ENCODE data around the gene PHLDB1.
A peak's percentile ranks its signal among the peaks of the same experiment; 100 is the strongest.
"Not testable (repeated sequence)": the region's sequence is repeated elsewhere in the genome, so short reads cannot be mapped to it uniquely, and the experiment has no call there.

Gene PHLDB1

DNA sequence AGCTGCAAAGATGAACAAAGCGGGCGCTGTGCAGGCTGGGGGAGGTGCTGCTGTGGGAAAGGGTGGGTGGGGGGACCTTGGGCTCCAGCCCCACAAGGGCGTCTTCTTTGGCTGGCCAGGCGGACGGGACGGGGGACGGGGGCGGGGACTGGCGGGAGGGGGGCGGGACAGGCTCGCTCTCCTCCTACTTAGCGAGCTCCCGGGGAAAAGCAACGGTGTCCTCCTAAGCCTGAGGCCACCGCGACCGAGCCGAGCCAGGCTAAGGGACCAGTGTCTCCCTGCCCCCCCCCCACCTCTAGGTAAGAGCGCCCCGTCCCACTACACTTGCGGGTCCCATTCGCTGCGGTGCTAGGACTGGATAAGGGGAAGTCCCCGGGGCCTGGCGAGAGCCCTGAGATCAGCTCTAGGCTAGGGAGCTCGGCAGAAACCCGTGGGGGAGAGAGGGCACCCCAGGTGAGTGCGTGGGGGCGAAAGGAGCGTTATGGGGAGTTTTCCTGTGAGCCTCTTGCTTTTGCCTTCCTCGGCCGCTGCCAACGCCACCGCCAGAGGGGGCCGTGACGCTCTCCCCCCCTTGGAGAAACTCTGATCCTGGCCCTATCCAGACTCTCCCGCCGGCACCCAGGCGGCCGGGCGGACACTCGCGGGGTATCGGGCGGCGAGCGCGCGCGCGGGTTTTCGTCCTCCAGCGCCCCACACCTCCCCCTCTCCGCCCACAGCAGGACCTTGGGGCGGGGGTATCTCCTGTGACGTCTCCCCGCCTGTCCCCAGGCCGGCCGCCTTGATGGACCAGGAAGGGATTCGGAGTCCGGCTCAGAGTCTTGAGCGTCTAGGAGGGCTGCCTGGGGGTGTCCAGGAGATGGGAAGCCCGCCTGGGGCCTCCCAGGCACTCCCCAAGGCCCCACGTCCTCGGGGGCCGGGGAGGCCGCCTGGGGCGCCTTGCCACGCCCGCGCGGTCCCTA is at the start of gene PHLDB1:
PHLDB1 (plus strand) TSS at position 215 of the 959 bp plus-strand sequence. CDS start 6,222 bp downstream, outside the sequence.
- DNase-seq (ENCODE audit: low spot score) = peak; percentile 84

DNA sequence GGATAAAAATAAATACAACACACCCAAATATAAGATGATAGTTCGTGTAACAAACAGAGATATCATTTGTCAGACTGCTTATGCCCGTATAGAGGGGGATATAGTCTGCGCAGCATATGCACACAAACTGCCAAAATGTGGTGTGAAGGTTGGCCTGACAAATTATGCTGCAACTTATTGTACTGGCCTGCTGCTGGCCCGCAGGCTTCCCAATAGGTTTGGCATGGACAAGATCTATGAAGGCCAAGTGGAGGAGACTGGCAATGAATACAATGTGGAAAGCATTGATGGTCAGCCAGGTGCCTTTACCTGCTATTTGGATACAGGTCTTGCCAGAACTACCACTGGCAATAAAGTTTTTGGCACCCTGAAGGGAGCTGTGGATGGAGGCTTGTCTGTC is 46.6 kb upstream of the PHLDB1 start:
- DNase-seq (ENCODE audit: low spot score) = no peak

DNA sequence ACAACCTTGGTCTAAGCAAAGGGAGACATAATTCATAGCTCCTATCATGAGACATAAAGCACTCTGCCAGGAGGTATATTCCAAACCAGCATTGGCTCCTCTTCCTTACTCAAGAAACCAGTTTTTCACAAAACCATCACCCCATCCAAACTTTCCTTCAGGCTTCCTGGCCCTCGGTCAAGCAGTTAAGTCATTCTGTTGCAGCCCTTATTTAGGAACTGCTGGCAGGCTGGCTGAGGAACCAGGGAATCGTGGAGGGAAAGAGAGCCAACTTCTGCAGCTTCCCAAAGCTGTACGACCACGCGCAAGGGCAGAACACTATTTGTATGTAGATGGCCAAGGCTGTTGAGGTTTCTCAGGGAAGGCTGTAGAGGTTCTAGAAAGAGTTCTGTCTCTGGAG is 42.4 kb upstream of the PHLDB1 start:
- no peak for DNase-seq (ENCODE audit: low spot score)

DNA sequence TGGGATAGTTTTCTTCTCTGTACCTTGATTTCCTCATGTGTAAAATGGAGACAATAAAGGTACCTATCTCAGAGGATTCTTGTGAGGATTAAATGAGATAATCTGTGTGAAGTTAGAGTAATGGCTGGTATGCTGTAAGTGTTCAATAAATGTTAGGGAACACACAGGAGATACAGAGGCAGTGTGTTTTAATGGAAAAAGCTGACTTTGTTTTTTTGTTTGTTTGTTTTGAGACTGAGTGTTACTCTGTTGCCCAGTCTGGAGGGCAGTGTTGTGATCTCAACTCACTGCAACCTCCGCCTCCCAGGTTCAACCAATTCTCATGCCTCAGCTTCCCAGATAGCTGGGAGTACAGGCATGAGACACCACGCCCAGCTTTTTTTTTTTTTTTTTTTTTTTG is 37.7 kb upstream of the PHLDB1 start:
- DNase-seq (ENCODE audit: low spot score) = no peak

DNA sequence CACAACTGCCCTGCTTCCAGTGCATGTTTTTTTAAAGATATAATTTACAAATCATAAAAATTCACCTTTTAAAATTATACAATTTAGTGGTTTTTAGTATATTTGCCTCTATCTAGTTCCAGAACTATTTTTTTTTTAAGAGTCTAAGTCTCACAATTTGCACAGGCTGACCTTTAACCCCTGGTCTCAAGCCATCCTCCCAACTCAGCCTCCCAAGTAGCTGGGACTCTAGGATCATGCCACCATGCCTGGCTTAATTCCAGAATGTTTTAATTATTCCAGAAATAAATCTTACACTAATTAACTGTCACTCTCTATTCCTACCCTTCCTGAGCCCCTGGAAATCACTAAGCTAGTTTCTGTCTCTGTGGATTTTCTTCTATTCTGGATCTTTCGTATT is 36.6 kb upstream of the PHLDB1 start:
- DNase-seq (ENCODE audit: low spot score) = no peak

DNA sequence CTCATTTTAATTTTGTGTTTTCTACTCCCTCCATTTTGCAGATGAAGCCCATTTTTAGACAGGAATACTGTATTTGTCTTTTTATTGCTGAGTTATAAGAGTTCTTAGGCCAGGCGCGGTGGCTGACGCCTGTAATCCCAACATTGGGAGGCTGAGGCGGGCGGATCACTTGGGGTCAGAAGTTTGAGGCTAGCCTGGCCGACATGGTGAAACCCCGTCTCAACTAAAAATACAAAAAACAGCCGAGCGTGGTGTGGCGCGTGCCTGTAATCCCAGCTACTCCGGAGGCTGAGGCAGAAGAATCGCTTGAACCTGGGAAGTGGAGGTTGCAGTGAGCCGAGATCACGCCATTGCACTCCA is 35.7 kb upstream of the PHLDB1 start:
- DNase-seq (ENCODE audit: low spot score) = peak; percentile 67

DNA sequence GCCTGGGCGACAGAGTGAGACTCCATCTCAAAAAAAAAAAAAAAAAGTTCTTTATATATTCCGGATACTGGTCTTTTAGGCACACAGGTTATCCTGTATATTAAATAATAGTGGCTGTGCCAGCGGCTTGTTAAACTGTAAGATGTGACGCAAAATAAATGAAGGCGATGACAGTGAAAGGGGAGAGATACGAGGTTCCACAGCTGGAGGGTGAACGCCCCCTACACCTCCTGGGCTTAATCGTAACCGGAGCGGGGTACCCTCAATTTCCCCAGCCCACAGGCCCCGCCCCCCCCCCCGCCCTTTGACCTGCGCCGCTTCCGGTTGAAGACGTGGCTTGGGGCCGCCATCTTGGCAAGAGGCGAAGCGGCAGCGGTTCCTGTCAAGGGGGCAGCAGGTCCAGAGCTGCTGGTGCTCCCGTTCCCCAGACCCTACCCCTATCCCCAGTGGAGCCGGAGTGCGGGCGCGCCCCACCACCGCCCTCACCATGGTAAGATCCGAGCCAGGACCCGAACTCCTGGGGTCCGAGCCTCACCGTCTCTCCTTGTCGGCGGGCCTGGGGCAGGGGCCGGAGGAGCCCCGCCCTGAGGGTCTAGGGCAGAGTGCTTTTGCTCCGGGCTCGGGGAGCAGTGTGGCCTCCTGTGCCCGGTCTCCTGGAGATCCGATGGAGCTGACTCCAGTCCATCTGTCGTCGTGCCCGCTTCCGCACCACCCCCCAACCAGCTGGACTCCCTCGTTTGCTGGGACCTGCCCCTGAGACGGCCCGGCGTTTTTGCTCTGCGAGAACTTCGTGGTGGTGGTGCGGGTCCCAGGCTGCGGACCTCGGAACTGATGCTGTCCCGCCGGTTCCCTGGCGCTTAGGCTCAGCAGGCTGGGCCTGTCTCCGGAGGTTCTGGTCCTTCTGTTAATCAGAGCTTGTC is 35.1 kb upstream of the PHLDB1 start, which contains the start of gene ARCN1:
ARCN1 (plus strand) TSS at position 349 of the 920 bp plus-strand sequence; CDS start at position 488, 139 bp downstream.
- peak; percentile 95 for DNase-seq (ENCODE audit: low spot score)

DNA sequence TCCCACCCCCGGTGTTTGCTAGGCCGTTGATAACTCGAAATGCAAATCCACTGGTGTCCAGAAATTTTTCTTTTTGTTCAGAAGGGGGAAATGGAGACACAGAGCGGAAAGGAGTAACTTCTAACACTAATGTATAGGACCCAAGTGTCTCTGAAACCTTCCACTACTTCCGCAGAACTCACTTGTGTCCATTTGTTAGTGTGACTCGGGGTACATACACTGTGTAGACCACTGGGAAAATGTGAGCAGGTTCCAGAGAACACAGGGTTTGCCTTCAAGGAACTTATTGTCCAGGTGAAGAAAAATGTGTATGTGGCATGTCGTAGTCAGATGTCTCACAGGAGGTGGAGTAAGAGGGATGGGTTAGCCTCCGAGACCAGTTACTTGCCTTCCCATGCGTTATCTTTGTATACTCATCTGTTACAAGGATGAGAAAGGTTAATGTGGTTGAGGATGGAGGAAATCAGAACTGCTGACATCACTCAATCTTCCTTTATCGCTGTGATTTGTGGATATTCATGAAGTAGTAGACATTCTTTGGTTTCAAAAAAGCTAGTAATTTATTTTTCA is 34.3 kb upstream of the PHLDB1 start:
- DNase-seq (ENCODE audit: low spot score) = no peak

DNA sequence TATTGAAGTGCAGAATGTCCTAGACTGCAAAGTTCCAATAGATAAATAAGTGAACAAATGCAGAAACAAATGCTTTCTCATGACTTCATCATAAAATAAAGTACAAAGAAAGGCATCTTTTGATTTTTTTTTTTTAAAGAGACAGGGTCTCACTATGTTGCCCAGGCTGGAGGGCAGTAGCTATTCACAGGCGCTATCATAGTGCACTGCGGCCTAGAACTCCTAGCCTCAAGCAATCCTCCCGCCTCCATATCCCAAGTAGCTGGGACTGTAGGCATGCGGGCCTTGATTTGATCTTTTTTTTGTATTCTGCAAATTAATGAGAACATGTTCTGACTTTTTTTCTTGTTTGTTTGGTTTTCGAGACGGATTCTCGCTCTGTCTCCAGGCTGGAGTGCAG is 32.8 kb upstream of the PHLDB1 start:
- no peak for DNase-seq (ENCODE audit: low spot score)

DNA sequence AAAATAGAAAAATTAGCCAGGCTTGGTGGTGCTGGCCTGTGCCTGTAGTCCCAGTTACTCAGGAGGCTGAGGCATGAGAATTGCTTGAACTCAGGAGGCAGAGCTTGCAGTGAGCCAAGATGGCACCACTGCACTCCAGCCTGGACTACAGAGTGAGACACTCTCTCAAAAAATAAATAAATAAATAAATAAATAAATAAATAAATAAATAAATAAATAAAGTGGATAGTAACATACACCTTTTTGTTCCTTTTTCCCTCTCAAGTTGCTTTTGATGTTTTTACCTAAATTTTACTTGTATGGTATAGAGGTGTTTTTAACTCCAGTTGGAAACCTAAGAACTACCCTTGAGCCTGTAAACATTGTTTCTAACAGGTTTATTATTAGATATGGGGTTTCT is 29.4 kb upstream of the PHLDB1 start:
- DNase-seq (ENCODE audit: low spot score) = not testable (repeated sequence)

DNA sequence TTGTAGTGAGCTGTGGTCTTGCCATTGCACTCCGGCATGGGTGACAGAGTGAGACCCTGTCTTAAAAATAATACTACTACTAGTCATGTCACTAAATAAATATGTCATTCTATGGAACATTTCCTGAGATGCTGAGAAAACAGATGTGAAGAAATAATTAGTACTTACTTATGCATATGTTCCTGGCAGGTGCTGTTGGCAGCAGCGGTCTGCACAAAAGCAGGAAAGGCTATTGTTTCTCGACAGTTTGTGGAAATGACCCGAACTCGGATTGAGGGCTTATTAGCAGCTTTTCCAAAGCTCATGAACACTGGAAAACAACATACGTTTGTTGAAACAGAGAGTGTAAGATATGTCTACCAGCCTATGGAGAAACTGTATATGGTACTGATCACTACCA is 26.4 kb upstream of the PHLDB1 start:
- no peak for DNase-seq (ENCODE audit: low spot score)

DNA sequence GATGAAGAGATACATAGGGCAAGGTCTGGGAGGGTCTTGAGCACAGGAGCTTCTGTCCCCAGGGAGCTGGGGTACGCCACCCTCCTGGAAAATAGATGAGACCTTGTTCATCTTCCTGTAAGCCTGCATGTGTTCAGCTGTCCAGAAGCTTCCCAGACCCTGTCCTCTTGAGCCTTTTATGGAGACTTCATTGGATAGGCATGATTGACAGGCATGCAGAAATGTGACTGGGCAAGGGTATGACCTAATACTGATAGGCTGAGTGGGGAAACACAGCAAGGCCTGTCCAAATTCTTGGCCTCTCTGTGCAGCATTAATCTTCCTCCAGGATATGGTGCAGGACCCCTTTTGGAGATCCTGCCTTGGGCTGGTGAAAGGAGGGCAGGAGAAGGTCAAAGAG is 19.5 kb upstream of the PHLDB1 start:
- no peak for DNase-seq (ENCODE audit: low spot score)

DNA sequence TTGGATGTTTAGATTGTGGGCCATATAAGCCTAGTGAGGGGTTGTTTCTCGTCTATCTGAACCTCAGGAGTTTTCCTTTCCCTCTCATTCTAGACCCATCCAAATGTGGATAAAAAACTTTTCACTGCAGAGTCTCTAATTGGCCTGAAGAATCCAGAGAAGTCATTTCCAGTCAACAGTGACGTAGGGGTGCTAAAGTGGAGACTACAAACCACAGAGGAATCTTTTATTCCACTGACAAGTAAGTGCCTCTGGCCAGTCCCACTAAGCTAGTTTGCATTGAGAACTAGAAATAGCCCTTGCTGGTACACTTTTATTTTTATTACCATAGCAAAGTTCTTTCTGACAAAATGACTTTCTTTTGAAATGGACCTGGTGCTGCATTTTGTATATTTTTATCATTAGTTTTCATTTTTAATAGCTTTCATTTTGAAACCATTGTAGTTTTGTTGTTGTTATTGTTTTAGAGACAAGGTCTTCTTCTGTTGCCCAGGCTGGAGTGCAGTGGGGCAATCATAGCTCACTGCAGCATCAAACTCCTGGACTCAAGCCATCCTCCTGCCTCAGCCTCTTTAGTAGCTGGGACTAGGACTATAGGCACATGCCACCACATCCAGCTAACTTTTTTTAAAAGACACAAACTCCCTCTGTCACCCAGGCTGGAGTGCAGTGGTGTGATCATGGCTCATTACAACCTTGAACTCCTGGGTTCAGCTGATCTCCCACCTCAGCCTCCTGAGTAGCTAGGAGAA is 14.6 kb upstream of the PHLDB1 start:
- no peak for DNase-seq (ENCODE audit: low spot score)

DNA sequence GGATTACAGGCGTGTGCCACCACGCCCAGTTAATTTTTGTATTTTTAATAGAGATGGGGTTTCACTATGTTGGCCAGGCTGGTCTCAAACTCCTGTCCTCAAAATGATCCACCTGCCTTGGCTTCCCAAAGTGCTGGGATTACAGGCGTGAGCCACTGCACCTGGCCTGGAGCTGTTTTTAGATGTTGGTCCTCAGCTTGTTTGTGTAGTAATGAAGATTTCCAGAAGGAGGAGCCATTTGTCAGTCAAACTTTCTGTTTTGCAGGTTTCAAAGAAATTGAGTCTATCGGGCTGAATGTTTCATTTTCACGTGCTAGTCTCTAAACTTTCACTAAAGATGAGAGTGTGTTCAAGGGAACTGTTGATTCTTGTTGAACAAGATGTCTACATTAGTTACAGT is 12.4 kb upstream of the PHLDB1 start:
- not testable (repeated sequence) for DNase-seq (ENCODE audit: low spot score)

DNA sequence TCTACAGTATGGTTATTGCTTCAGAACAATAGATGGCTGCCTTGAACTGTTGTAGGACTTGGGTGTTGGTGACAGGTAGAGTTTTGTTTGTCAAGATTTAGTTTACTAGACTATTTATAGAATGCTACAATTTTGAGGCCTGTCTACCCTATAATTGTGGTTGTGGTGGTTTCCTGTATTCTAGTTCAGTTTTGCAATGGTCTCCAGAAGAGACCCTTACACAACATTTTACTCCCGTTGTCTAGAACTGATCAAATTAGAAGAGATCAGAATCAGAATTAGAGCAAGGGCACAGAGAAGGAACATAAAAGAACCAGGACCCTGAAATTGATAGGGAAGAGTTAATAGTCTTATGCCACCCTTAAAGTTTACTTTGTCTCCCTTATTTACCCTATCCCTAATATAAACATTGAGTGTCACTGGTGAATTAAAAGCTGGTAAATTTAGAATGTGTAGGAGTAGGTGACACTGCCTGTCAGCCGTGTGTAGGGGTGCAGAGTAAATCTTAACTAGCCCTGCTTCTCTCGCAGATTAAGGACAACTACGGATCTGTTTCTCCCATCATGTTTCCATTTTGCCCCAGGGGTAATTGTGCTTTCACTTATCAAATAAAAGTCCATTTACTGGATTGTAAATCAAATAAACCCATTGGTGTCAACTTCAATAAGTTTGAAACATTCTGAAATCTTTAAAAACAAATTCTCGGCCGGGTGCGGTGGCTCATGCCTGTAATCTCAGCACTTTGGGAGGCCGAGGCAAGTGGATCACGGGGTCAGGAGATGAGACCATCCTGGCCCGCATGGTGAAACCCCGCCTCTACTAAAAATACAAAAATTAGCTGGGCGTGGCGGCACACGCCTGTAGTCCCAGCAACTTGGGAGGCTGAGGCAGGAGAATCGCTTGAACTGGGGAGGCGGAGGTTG is 10.9 kb upstream of the PHLDB1 start:
- no peak for DNase-seq (ENCODE audit: low spot score)

DNA sequence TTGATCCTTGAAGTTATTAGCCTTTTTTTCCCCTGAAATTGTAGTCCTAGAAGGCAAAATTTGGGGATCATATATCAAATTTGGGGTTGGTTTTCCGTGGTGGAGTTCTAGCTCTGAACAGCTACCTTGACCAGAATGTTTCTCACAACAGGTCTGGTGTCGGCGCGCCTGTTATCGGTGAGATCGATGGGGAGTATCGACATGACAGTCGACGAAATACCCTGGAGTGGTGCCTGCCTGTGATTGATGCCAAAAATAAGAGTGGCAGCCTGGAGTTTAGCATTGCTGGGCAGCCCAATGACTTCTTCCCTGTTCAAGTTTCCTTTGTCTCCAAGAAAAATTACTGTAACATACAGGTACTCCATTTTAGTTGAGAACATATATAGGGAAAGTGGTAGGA is 9.9 kb upstream of the PHLDB1 start:
- DNase-seq (ENCODE audit: low spot score) = no peak

DNA sequence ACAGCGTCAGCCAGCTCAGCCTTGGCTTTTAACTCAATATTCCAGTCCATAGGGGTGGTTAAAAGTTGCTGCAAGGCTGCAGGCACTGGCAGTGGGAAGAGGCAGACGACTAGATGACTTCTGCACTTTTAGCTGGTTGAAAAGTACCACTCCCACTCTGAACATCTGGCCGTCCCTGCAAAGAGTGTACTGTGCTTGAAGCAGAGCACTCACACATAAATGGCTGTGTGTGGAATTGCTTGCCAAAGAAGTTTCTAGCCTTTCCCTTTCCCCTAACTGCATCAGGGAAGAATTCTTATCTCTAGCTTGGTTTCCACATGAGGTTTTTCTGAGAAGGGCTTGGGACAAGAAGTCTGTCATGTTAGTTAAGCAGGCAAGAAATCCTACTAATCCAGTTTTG is 5.1 kb upstream of the PHLDB1 start:
- DNase-seq (ENCODE audit: low spot score) = no peak

DNA sequence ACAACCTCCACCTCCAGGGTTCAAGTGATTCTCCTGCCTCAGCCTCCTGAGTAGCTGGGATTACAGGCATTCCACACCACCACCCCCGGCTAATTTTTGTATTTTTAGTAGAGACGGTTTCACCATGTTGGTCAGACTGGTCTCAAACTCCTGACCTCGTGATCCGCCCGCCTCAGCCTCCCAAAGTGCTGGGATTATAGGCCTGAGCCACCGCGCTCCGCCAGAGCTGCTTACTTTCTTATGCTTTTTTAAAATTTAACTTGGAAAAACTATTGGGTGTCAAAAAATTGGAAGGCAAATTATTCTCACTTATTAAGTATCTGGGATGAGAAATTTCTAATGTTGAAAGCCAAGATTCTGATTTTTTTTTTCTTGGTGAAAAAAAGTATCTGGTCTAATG is 3.7 kb upstream of the PHLDB1 start:
- not testable (repeated sequence) for DNase-seq (ENCODE audit: low spot score)

DNA sequence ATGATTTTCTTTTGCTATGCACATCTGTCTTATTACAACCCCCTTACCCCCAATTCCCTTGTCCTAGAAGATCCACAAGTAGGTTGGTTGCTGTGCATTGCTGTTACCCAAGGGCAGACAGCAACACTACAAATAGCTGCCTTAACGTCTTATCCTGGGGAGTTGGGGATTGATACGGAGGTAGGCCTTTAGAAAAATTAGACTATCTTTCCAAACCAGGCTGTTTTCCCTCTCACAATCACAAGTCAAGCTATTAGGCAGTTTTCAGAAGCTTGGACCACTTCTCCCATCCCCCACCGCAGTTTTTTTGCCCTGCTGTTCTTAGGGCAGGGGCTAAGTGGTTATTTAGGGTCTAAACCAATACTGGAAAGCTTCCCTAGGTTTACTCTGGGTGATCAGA is 2.8 kb upstream of the PHLDB1 start:
- DNase-seq (ENCODE audit: low spot score) = no peak

DNA sequence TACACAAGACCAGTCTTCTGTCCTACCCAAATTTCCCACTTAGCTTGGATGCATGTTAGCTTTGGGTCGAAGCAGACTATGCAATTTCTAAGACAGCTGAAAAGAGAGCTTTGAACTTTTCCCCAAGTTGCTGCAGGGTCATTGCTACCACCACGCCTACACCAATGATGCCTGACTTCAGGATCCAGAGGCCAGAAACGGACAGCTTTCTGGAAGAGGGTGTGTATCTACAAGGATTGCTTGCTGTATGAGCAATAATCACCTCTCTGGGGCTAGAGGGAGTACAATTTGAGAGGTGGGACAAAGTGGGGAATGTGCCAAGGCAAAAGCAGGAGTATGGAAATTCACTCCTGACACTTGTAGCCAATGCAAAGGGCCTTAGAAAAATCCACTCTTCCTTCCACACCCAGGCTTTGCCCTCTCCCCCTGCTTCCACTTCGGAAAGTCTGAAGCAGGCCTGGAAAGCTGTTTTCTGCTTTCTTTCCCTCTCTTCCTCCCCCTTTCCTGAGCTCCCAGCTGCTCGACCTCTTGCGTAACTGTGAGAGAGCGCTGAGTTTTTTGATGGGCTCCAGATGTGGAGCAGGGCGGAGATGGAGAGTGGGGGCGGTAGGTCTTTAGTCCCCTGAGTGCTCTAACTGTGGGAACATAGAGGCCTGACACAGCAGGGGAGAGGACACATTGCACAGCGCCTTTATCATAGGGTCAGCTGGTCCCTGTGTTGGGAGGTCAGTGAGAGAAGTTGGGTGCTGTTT is 2.1 kb upstream of the PHLDB1 start:
- peak; percentile 87 for DNase-seq (ENCODE audit: low spot score)
